SK-N-SH (cell line): ENCODE data around the gene GALNT18.

ENCODE experiments used
- CHD2 ChIP-seq: fragments of 150-350 bp; IDR thresholded peaks from 2 replicates; pipeline ENCODE4 v1.6.1; 2018; ENCODE audit warnings: low read length; ENCODE audit not compliant: partially characterized antibody
- CTCF ChIP-seq: fragments of 200-600 bp; sonication (generic); IDR thresholded peaks from 2 replicates; pipeline ENCODE4 v1.6.1; 2017; ENCODE audit warnings: antibody characterized with exemption, mild to moderate bottlenecking, moderate library complexity
- EP300 ChIP-seq, 2 experiments: IDR thresholded peaks; 2 replicates each; pipeline versions ENCODE4 v1.4.0 to v1.6.1; 2012; ENCODE audit warnings: borderline replicate concordance in 1 of 2, low read depth in 1 of 2, low read length in 1 of 2
- FOSL2 ChIP-seq: IDR thresholded peaks from 2 replicates; pipeline ENCODE4 v1.4.0; 2012; ENCODE audit warnings: low read depth, mild to moderate bottlenecking, moderate library complexity, borderline replicate concordance
- FOXJ3 ChIP-seq: sonication (generic); formaldehyde crosslinking; IDR thresholded peaks from 2 replicates; pipeline ENCODE4 v1.5.1; 2020; ENCODE audit warnings: mild to moderate bottlenecking, missing genetic modification reagents
- GABPA ChIP-seq: IDR thresholded peaks from 2 replicates; pipeline ENCODE4 v1.4.0; 2012; ENCODE audit warnings: low read depth, mild to moderate bottlenecking
- JUND ChIP-seq: IDR thresholded peaks from 2 replicates; pipeline ENCODE4 v1.4.0; 2012
- MAX ChIP-seq: IDR thresholded peaks from 2 replicates; pipeline ENCODE4 v1.4.0; 2012; ENCODE audit warnings: low read depth
- MXI1 ChIP-seq: IDR thresholded peaks from 2 replicates; pipeline ENCODE4 v1.6.1; 2012; ENCODE audit warnings: mild to moderate bottlenecking, low read depth, low read length, improper control_type of control experiment
- POLR2AphosphoS5 ChIP-seq: IDR thresholded peaks from 2 replicates; pipeline ENCODE4 v1.6.1; 2012; ENCODE audit warnings: low read depth, low read length
- REST ChIP-seq: IDR thresholded peaks from 2 replicates; pipeline ENCODE4 v1.6.1; 2012; ENCODE audit warnings: mild to moderate bottlenecking, low read depth, low read length, moderate library complexity
- USF2 ChIP-seq: fragments of 150-350 bp; IDR thresholded peaks from 2 replicates; pipeline ENCODE4 v1.6.1; 2017; ENCODE audit warnings: antibody characterized with exemption, low read length, low read depth, borderline replicate concordance

GRCh38 chr11:11250470-11250869 is 371.3 kb downstream of the GALNT18 start:
- TF ChIP-seq CTCF, result no peak
- no peak for TF ChIP-seq FOSL2
- no peak for TF ChIP-seq REST
- TF ChIP-seq FOXJ3, result no peak
- no peak for TF ChIP-seq POLR2AphosphoS5
- TF ChIP-seq USF2, result no peak
- TF ChIP-seq GABPA, result no peak
- no peak for TF ChIP-seq MAX
- TF ChIP-seq EP300 (IDR thresholded peaks at IDR 0.05; ENCODE audit: borderline replicate concordance in 1 of 2, low read depth in 1 of 2, low read length in 1 of 2), result no peak
- no peak for TF ChIP-seq JUND
- no peak for TF ChIP-seq MXI1
- TF ChIP-seq CHD2, result no peak
